HG02852 (cell line): ENCODE data around the gene BORA.
"Not testable (repeated sequence)": the region's sequence is repeated elsewhere in the genome, so short reads cannot be mapped to it uniquely, and the experiment has no call there.

Source experiments
- ATAC-seq: cut with Tn5 transposase; IDR thresholded peaks from one replicate; pipeline ENCODE4 v1.9.1; 2021; ENCODE audit warnings: mild to moderate bottlenecking, moderate library complexity; ENCODE audit not compliant: unreplicated experiment

The BORA gene

GRCh38 chr13:72727417-72728289 lies at the start of gene BORA, which contains the start of gene MZT1:
Gene BORA, plus strand, starts transcription at chr13:72727923. Its CDS starts 1,018 bp downstream, at chr13:72728941.
Gene MZT1, minus strand, starts transcription at chr13:72727629. Its CDS starts 27 bp downstream, at chr13:72727602.
- ATAC-seq = peak; percentile 95

GRCh38 chr13:72678312-72678711 lies 49.4 kb upstream of the BORA start:
- ATAC-seq = no peak

GRCh38 chr13:72680353-72680752 lies 47.4 kb upstream of the BORA start:
- ATAC-seq = no peak

- no peak for ATAC-seq
Measured at GRCh38 chr13:72686766-72687165, 41.0 kb upstream of the BORA start.

- no peak for ATAC-seq
Measured at GRCh38 chr13:72689181-72689696, 38.5 kb upstream of the BORA start.

- no peak for ATAC-seq
Measured at GRCh38 chr13:72692884-72693514, 34.7 kb upstream of the BORA start.

- ATAC-seq = no peak
Measured at GRCh38 chr13:72693832-72694231, 33.9 kb upstream of the BORA start.

GRCh38 chr13:72694314-72694713 lies 33.4 kb upstream of the BORA start:
- ATAC-seq = no peak

- no peak for ATAC-seq
Measured at GRCh38 chr13:72696579-72696978, 31.1 kb upstream of the BORA start.

GRCh38 chr13:72698164-72698563 lies 29.6 kb upstream of the BORA start:
- ATAC-seq = no peak

- ATAC-seq = no peak
Measured at GRCh38 chr13:72700509-72700908, 27.2 kb upstream of the BORA start.

- ATAC-seq = no peak
Measured at GRCh38 chr13:72716776-72717175, 10.9 kb upstream of the BORA start.

GRCh38 chr13:72726185-72726584 lies 1.5 kb upstream of the BORA start:
- ATAC-seq = not testable (repeated sequence)

GRCh38 chr13:72726726-72727416 lies 852 bp upstream of the BORA start:
- peak; percentile 30 for ATAC-seq

- no peak for ATAC-seq
Measured at GRCh38 chr13:72728290-72728605, 525 bp downstream of the BORA start.

- ATAC-seq = no peak
Measured at GRCh38 chr13:72737033-72737432, 9.3 kb downstream of the BORA start.

- ATAC-seq = no peak
Measured at GRCh38 chr13:72740015-72740414, 12.3 kb downstream of the BORA start.

GRCh38 chr13:72745260-72745659 lies 17.5 kb downstream of the BORA start:
- ATAC-seq = peak; percentile 69

GRCh38 chr13:72751220-72751619 lies 23.5 kb downstream of the BORA start:
- no peak for ATAC-seq

GRCh38 chr13:72754111-72754510 lies 26.4 kb downstream of the BORA start:
- no peak for ATAC-seq

GRCh38 chr13:72757792-72758535 lies 30.2 kb downstream of the BORA start:
- no peak for ATAC-seq
